NOMO-1 (cell line): ENCODE data around the gene SPPL3.
"Not testable (repeated sequence)": the region's sequence is repeated elsewhere in the genome, so short reads cannot be mapped to it uniquely, and the experiment has no call there.

Source experiments
- DNase-seq, 2 experiments: peaks; one replicate each; lab custom pipeline; 2025; ENCODE audit not compliant: unreplicated experiment in 2 of 2; lab: John Stamatoyannopoulos, UW

Gene SPPL3, protein sequence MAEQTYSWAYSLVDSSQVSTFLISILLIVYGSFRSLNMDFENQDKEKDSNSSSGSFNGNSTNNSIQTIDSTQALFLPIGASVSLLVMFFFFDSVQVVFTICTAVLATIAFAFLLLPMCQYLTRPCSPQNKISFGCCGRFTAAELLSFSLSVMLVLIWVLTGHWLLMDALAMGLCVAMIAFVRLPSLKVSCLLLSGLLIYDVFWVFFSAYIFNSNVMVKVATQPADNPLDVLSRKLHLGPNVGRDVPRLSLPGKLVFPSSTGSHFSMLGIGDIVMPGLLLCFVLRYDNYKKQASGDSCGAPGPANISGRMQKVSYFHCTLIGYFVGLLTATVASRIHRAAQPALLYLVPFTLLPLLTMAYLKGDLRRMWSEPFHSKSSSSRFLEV

DNA sequence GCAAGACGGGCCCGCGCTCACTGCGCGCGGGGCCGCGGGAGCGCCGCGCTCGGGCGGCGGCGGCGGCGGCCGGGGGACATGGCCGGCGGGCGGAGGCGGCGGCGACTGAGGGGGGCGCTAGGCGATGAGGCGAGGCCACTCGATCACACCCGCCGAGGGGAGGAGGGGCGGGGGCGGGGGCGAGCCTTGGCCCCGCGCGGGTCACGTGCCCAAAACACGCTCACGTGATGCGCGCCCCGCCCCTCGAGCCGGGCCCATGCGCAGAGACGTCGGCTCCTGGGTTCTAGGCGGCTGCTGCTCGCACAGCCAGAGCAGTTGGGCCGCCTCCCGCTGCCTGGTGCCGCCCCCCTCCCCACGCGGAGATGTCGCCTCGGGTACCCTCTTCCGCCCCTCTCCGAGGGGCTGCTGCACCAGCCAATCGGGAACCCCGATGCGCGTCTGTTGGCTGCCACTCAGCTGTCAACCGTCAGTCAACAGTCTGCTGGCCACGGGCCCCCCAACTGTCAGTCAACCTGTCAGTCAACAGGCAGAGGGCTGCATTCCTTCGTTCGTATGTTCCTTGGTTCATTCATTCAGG is at the start of gene SPPL3:
Gene SPPL3 (minus strand): TSS at position 162 of the 577 bp plus-strand sequence. CDS start 491 bp downstream, outside the sequence.
- DNase-seq: peak; percentile 64 to 93

DNA sequence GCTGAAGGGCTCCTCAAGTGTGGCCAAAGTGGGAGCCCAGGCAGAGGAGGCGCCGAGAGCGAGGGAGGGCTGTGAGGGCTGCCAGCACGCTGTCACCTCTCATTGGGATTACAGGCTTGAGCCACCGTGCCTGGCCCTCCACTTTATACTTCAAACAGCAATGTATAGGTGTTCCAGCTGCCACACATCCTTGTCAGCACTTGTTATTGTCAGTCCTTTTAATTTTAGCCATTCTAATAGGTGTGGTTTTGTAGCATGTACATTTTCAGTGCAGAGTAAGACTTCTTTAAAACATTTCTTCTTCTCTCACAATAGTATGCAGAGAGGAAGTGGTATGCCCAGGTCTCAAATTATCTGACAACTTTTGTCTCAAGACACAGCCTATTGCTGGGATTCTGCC is 46.6 kb upstream of the SPPL3 start:
- no peak for DNase-seq

DNA sequence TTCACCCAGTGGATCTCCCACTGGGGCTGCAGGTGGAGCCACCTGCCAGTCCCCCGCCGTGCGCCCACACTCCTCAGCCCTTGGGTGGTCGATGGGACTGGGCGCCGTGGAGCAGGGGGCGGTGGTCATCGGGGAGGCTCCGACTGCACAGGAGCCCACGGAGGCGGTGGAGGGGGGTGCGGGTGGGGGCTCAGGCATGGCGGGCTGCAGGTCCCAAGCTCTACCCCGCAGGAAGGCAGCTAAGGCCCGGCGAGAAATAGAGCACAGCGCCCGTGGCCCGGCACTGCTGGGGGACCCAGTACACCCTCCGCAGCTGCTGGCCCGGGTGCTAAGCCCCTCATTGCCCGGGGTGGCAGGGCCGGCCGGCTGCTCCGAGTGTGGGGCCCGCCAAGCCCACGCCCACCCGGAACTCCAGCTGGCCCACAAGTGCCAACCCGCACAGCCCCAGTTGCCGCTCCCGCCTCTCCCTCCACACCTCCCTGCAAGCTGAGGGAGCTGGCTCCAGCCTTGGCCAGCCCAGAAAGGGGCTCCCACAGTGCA is 46.2 kb upstream of the SPPL3 start:
- DNase-seq: not testable (repeated sequence)

DNA sequence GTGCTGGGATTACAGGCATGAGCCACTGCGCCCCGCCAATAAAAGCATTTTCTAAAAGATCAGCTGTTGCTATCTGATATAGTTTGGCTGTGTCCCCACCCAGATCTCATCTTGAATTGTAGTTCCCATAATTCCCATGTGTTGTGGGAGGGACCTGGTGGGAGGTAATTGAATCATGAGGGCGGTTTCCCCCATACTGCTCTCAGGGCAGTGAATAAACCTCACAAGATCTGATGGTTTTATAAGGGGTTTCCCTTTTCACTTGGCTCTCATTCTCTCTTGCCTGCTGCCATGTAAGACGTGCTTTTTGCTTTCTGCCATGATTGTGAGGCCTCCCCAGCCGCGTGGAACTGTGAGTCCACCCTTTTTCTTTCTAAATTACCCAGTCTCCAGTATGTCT is 41.4 kb upstream of the SPPL3 start:
- DNase-seq: not testable (repeated sequence)

DNA sequence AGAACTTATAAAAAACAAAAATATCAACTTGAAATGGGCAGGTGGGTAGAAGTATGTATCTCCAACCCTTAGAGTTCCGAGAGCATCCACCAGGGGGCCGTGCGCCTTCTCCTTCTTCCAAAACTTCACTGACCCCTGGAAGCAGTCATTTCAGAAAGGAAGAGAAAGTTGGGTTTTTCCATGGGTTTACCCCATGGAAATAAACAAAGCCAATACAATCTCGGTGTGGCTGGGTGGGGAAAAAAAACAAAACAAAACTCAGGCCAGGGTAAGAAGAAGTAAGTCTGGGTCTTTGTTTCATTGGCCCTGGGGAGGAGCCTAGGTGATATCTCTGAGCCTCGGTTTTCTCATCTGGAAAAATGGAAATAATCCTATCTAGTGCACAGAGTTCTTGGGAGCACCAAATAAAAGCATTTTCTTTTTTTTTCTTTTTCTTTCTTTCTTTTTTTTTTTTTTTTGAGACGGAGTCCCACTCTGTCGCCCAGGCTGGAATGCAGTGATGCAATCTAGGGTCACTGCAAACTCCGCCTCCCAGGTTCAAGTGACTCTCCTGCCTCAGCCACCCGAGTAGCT is 40.6 kb upstream of the SPPL3 start:
- DNase-seq: peak; percentile 19 to 47

DNA sequence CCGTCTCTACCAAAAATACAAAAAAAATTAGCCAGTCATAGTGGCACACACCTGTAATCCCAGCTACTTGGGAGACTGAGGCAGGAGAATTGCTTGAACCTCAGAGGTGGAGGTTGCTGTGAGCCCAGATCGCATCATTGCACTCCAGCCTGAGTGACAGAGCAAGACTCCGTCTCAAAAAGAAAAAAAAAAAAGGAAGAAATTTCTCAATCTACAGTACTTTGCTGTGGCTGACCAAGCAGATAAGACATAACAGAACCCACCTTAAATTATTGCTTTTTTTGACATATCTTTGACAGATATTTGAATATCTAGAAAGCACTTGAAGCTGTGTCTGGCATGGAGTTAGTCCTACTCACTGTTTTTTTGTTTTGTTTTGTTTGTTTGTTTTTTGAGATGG is 39.3 kb upstream of the SPPL3 start:
- DNase-seq: peak in 1 of 2 experiments; percentile 7

DNA sequence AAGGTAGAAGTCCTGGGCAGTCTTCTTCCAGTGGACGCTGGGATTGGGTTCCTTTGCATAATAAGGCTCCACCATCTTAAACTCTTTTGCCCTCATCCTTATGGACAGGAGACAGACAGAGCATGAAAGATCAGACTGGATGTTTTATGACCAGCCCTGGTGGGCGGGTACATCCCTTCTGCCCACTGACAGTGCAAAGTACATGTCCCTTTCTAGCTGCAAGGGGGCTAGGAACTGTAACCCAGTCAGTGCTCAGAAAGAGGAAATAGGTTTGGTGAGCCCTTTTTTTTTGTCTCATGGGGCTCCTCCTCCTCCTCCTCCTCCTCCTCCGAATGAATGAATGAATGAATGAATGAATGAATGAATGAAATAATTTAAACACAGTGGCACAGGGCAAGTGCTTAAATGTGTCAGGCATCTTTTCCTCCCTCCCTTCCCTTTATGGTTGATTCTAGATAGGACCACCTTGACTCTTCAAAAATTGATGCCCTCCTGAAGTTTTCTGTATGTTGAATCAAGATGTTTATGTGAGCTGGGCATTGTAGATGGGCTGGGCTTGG is 37.8 kb upstream of the SPPL3 start:
- peak; percentile 20 to 23 for DNase-seq

DNA sequence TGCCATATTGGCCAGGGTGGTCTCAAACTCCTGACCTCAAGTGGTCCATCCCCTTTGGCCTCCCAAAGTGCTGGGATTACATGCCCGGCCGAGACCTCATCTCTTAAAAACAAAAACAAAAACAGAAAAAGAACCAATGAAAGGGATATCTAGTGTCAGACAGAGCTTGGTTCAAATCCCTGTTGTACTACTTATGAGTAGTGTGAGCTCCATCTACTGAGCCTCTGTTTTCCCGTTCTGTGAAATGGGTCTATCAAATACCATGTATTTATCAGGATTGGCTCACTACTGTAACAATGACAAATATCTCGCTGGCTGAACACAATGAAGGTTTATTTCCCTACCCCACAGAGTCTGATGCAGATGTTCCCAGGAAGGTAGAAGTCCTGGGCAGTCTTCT is 37.3 kb upstream of the SPPL3 start:
- DNase-seq: no peak

DNA sequence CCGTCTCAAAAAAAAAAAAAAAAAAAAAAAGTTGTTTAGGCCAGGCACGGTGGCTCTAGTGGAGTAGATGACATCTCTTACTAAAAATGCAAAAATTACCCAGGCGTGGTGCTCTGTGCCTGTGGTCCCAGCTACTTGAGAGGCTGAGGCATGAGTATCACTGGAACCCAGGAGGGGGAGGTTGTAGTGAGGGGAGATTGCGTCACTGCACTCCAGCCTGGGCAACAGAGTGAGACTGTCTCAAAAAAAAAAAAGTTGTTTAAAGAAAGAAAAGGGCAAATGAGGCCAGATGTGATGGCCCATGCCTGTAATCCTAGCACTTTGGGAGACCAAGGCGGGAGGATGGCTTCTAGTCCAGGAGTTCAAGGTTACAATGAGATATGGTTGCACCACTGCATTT is 36.6 kb upstream of the SPPL3 start:
- DNase-seq: peak in 1 of 2 experiments; percentile 31

DNA sequence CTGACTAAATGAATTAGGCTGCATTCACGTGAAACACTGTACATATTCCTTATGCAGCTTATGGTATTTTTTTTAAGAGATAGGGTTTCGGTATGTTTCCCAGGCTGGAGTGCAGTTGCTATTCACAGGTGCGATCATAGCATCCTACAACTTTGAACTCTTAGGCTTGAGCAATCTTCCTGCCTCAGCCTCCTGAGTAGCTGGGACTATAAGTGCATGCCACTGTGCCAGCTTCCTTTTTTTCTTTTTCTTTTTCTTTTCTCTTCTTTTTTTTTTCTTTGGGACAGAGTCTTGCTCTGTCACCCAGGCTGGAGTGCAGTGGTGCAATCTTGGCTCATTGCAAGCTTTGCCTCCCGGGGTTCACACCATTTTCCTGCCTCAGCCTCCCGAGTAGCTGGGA is 35.8 kb upstream of the SPPL3 start:
- peak; percentile 23 to 28 for DNase-seq

DNA sequence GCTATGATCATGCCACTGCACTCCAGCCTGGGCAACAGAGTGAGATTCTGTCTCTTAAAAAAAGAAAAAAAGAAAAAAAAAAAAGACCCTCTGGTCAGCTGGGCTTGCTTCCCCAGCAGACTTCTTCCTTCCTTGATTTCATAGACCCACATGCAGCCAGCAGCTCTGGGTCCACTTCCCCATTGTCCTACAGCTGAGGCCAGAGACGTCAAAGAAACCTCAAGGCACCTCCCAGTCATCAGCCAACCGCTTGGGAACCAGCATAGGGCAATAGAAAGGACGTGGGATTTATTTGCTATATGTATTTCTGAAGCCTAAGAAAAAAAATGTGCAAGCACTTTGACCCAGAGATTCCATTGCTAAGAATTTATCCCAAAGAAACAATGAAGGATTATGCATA is 35.4 kb upstream of the SPPL3 start:
- peak; percentile 68 to 90 for DNase-seq

DNA sequence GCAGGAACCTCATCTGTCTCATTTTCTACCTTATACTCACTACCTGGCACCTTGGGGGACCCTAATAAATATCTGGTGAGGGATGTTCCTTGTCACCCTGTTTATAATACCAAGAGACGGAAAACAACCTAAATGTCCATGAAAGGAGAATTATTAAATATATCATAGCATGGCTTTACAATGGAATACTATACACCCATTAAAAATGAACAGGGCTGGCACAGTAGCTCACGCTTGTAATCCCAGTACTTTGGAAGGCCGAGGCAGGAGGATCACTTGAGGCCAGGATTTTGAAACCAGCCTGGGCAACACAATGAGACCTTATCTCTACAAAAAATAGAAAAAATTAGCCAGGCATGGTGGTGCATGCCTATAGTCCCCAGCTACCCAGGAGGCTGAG is 34.3 kb upstream of the SPPL3 start:
- DNase-seq: no peak

DNA sequence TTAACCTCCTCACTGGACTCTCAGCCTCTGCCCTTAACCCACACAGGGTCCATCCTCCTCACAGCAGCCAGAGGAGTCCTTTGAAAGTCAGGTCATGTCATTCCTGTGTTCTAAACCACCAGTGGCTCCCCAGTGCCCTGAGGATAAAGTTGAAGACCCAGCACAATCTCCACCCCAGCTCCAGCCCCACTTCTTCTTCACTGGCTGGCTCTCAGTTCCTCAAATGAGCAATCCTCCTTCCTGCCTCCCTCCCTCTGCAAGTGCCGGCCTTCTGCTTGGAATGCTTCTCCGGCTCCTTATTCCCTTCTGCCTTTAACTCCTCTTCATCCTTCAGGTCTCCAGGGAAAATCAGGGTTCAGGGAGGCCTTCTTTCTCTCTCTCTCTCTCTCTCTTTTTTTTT is 32.0 kb upstream of the SPPL3 start:
- DNase-seq: peak; percentile 52 to 63

DNA sequence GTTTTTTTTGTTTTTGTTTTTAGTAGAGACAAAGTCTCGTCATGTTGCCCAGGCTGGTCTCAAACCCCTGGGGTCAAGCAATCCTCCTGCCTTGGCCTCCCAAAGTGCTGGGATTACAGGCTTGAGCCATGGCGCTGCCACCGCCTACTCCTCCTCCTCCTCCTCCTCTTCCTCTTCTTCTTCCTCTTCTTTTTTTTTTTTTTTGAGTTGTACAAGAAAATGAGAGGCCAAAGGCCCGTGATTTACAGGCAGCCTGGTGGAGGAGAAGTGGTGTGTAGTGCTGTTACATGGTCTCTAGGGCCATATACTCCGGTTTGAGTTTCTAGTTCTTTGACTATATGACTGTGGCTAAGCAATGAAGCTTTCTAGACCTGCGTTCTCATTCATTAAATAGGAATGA is 29.6 kb upstream of the SPPL3 start:
- no peak for DNase-seq

DNA sequence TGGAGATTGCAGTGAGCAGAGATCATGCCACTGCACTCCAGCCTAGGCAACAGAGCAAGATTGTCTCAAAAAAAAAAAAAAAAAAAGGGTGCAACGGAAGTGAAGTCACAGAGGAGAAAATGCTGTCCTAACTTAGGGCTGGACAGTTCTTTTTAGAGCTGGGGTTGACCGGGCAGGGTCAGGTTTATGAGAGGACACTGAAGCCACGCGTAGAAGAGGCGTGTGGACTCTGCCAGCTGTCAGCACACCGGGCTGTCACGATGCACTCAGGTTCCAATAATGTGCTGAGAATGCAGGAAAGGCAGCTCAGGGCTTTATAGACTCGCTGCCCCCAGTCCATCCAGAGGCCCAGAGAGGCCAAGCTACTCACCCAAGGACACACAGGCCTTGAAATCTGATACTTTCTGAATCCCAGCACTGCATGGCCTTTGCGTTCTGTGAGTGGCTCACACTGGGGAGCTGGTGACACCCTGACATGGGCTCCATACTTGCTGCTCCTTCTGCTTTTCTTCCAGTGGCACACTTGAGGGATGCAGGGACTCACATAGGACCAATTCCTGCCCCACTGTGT is 28.9 kb upstream of the SPPL3 start:
- DNase-seq: no peak

DNA sequence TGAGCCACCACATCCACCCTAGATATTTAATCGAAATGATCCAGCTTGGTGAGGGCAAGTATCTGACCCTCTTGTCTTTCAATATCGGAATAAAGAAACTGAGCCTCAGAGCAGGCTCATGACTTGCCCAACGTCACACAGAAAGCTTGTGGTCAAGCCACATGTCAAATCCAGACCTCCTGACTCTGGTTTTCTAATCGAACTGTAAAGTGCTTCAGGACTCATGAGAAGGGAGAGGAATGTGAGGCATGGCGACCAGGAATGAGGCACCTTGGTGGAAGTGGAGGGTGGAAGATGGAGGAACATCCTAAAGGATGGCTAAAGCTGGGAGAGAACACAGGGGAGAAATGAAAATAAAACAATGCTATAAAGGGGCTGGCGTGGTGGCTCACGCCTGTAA is 27.9 kb upstream of the SPPL3 start:
- no peak for DNase-seq

DNA sequence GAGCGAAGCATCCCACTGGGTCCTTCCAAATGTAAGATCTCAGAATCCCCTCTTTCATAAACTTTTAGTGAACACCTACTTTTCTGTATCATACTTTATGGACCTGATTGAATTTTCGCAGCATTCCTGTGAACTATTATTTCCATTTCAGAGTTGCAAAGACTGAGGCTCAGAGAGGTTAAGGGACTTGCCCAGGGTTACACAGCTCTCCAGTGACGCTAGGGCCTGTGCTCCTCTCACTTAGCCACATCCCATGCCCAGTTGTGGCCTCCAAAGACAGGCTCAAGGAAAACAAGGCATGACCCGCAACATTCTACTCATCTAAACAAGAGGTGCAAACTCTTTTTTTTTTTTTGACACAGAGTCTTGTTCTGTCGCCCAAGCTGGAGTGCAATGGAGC is 25.9 kb upstream of the SPPL3 start:
- DNase-seq: no peak

DNA sequence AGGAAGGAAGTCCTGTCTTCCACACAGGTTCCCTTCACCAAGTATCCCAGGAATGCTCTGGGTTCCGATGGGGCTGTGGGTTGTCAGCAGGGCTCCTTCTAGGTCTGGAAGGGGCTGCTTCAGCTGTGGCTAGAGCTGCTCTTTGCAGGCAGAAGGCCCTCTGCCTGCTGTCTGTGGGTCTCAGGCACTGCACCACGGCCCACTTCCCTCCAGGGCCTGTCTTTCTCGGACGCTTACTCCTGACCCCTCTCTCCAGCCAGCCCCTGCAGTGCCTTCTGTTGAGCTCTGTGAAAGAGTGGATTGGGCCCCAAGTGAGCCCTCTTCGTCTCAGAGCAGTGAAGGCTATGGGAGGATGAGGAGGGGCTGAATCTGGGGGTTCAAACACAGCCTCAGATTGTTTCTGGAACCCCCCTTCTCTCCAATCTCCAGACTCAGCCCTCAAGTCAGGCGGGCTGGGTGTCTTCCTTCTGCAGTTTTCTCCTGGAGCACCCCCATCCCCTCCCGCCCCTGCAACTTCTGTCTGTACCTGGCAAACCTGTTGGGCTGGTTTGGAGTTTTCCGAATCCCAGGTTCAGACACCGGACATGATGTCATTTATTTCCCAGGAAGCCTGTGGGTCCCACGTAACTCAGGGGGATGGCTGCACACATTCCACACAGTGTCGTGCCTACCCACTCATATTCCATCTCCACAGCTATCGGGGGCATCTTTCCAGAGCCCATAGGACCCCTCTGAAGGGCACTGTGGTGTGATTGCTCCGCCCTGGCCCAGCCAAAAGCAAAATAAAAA is 24.9 kb upstream of the SPPL3 start:
- DNase-seq: no peak

DNA sequence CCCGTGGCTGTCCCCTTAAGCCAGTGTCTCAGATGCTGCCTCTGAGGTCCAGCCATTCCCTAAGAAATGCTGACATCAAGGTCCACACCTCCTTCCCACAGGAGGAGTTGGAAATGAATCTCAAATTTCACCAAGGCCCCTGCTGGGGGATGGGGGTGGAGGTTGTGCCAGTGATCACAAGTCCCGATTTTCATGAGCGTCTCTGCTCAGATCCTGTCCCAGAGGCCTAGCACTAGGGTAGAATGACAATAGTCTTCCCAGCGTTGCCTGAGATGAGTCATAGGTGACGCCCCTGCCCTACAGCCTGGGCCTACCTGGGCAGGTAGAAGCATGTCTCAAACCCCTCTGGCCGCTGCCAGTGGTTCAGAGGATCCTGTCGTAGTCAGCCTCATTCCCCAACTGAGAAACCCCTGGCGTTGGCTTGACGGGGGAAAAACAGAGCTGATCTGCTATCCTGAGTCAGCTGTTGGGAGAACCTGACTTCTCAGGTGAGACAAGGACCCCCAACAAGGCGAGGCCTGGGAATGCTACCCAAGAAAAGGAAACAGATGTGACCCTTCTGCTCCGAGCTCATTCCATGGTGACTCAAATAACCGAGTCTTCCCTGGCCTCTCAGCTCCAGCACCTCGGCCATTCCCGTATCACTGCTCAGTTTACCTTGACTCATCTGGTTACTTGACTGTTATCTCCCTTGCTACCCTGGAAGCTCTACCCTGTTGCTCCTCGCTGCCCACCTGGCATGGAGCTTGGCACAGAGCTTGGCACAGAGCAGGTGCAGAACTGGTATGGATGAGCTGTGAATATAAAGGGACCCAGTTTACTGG is 21.8 kb upstream of the SPPL3 start:
- no peak for DNase-seq

DNA sequence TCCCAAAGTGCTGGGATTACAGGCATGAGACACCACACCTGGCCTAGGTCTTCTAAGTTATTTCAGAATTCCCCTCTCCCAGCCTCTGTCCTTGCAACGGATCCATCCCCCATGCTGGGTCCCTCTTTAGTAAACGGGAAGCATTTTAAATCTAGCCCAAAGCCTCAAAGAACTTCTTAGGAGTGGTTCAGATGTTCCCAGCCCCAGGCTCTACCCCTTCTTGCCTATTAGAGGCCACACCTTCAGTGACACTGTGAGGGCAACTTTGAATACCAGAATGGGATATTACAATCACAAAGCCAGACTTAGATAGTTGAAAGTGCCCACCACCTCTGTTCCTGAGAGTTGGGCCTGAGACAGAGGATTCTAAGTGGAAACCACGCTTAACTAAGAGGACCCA is 18.1 kb upstream of the SPPL3 start:
- no peak for DNase-seq
